HCT116 (cell line): Measurements from ENCODE around the gene SPINT4. TPM values are rescaled to one million over a fixed set of nuclear protein-coding genes. Genes with fewer than 3 reads are reported as not detected.

Experiments
- ATAC-seq: fragments of 200-7000 bp; cut with Tn5 transposase; 2 replicates; pipeline ENCODE4 v1.9.1; 2020; ENCODE audit warnings: mild to moderate bottlenecking, moderate library complexity
- BruUV-seq: library from RNA; stranded (reverse); fragments of 400-500 nt; replicated peaks from 2 replicates; lab custom pipeline; 2021; lab: Mats Ljungman, UMichigan
- CTCF ChIA-PET: fragments of 300-600 bp; sonication (Branson Sonifier 250); formaldehyde crosslinking; loops from one replicate; lab custom pipeline; 2021; ENCODE audit warnings: antibody characterized with exemption; lab: Charles Lee
- POLR2A ChIA-PET: fragments of 300-600, 350-600 bp; sonication (Branson Sonifier 250); formaldehyde crosslinking; loops from one replicate; lab custom pipeline; 2021; ENCODE audit warnings: antibody characterized with exemption; lab: Charles Lee
- RAD21 ChIA-PET, 2 experiments: fragments of 300-600 bp; sonication (Branson Sonifier 250); formaldehyde crosslinking; loops; one replicate each; lab custom pipeline; 2023; ENCODE audit warnings: low total read pairs in 2 of 2; ENCODE audit not compliant: uncharacterized antibody in 2 of 2, unreplicated experiment in 2 of 2, low non-redundant PET in 1 of 2; lab: Charles Lee
- DNase-seq: peaks from one replicate; pipeline ENCODE4 v3.0.0-alpha.2; 2010; ENCODE audit warnings: low read depth, low spot score
- H2AFZ ChIP-seq: fragments of 200-600 bp; shearing (Covaris generic), sonication (generic); 2 replicates; pipeline ENCODE4 v1.6.1; 2017; ENCODE audit warnings: low read depth, mixed run types, mixed read lengths, antibody characterized with exemption, low read length; ENCODE audit not compliant: poor library complexity, severe bottlenecking
- H3K27ac ChIP-seq: 2 replicates; pipeline ENCODE4 v1.5.1; 2012; ENCODE audit warnings: low read depth, low read length
- H3K27me3 ChIP-seq: fragments of 200-600 bp; sonication (generic); 2 replicates; pipeline ENCODE4 v1.6.1; 2016; ENCODE audit warnings: mixed run types, low read length, mixed read lengths; ENCODE audit not compliant: insufficient read depth
- H3K36me3 ChIP-seq, 2 experiments: fragments of 200-500 bp in 1 of 2; fragments of 200-600 bp in 1 of 2; sonication (Bioruptor generic) in 1 of 2; sonication (generic) in 1 of 2; 2 replicates each; pipeline versions ENCODE4 v1.5.1 to v1.6.1; 2014 to 2016; ENCODE audit warnings: low read length in 2 of 2, inconsistent platforms in 1 of 2, mixed read lengths in 1 of 2, mixed run types in 1 of 2; ENCODE audit not compliant: insufficient read depth in 2 of 2, control insufficient read depth in 1 of 2
- H3K4me1 ChIP-seq, 2 experiments: fragments of 200-600 bp in 1 of 2; sonication (generic) in 1 of 2; 2 replicates each; pipeline versions ENCODE4 v1.5.1 to v1.6.1; 2012 to 2017; ENCODE audit warnings: low read length in 2 of 2, inconsistent platforms in 1 of 2, mild to moderate bottlenecking in 1 of 2, mixed read lengths in 1 of 2, mixed run types in 1 of 2, moderate library complexity in 1 of 2; ENCODE audit not compliant: insufficient read depth in 2 of 2, control insufficient read depth in 1 of 2
- H3K4me2 ChIP-seq: fragments of 200-600 bp; sonication (generic); 2 replicates; pipeline ENCODE4 v1.6.1; 2017; ENCODE audit warnings: mixed run types, low read length, mixed read lengths
- H3K4me3 ChIP-seq, 2 experiments: fragments of 200-600 bp in 1 of 2; sonication (generic) in 1 of 2; replicated peaks in 1 of 2; 2 replicates each; pipeline ENCODE4 v1.5.1; 2011 to 2016; ENCODE audit warnings: low read length in 2 of 2, control low read depth in 1 of 2, low read depth in 1 of 2, mild to moderate bottlenecking in 1 of 2, mixed read lengths in 1 of 2, mixed run types in 1 of 2
- H3K79me2 ChIP-seq: fragments of 200-600 bp; sonication (generic); 2 replicates; pipeline ENCODE4 v1.6.1; 2017; ENCODE audit warnings: mild to moderate bottlenecking, mixed run types, low read length, moderate library complexity, mixed read lengths; ENCODE audit not compliant: insufficient read depth
- H3K9ac ChIP-seq: fragments of 200-600 bp; sonication (generic); 2 replicates; pipeline ENCODE4 v1.6.1; 2016; ENCODE audit warnings: low read length, mixed read lengths
- H3K9me2 ChIP-seq: fragments of 200-600 bp; sonication (generic), shearing (Covaris generic); 2 replicates; pipeline ENCODE4 v1.6.1; 2017; ENCODE audit warnings: mixed run types, mild to moderate bottlenecking, moderate library complexity; ENCODE audit not compliant: insufficient read depth
- H3K9me3 ChIP-seq, 2 experiments: fragments of 200-500 bp in 1 of 2; fragments of 200-600 bp in 1 of 2; sonication (Bioruptor generic) in 1 of 2; sonication (generic) in 1 of 2; 2 replicates each; pipeline ENCODE4 v1.6.1; 2014 to 2017; ENCODE audit warnings: low read length in 2 of 2, mixed read lengths in 2 of 2, inconsistent platforms in 1 of 2, low read depth in 1 of 2, mild to moderate bottlenecking in 1 of 2, mixed run types in 1 of 2, moderate library complexity in 1 of 2; ENCODE audit not compliant: control insufficient read depth in 1 of 2, insufficient read depth in 1 of 2
- H4K20me1 ChIP-seq: fragments of 200-600 bp; sonication (generic), shearing (Covaris generic); 2 replicates; pipeline ENCODE4 v1.6.1; 2017; ENCODE audit warnings: mixed run types, mild to moderate bottlenecking, moderate library complexity; ENCODE audit not compliant: insufficient read depth
- ATF3 ChIP-seq: IDR thresholded peaks from 2 replicates; pipeline ENCODE4 v1.6.1; 2012
- CBX3 ChIP-seq: IDR thresholded peaks from 2 replicates; pipeline ENCODE4 v1.6.1; 2012; ENCODE audit warnings: low read depth
- EGR1 ChIP-seq: IDR thresholded peaks from 2 replicates; pipeline ENCODE4 v1.6.1; 2012; ENCODE audit warnings: low read depth
- ELF1 ChIP-seq: IDR thresholded peaks from 2 replicates; pipeline ENCODE4 v1.6.1; 2012; ENCODE audit warnings: low read depth, borderline replicate concordance
- EZH2 ChIP-seq: fragments of 200-600 bp; sonication (generic); IDR thresholded peaks from 2 replicates; pipeline ENCODE4 v1.6.1; 2017; ENCODE audit warnings: antibody characterized with exemption, mixed run types
- EZH2phosphoT487 ChIP-seq: fragments of 200-600 bp; IDR thresholded peaks from 2 replicates; pipeline ENCODE4 v1.6.1; 2018; ENCODE audit warnings: antibody characterized with exemption, borderline replicate concordance
- FOSL1 ChIP-seq: IDR thresholded peaks from 2 replicates; pipeline ENCODE4 v1.6.1; 2012; ENCODE audit warnings: low read depth
- JUND ChIP-seq: IDR thresholded peaks from 2 replicates; pipeline ENCODE4 v1.6.1; 2012
- POLR2A ChIP-seq: IDR thresholded peaks from 2 replicates; pipeline ENCODE4 v1.7.0; 2011; ENCODE audit warnings: borderline replicate concordance; ENCODE audit not compliant: insufficient read depth, insufficient read length; ENCODE audit errors: extremely low read depth
- POLR2AphosphoS5 ChIP-seq: IDR thresholded peaks from 2 replicates; pipeline ENCODE4 v1.6.1; 2011; ENCODE audit warnings: mild to moderate bottlenecking, low read depth, low read length, moderate library complexity
- RAD21 ChIP-seq: IDR thresholded peaks from 2 replicates; pipeline ENCODE4 v1.6.1; 2012; ENCODE audit warnings: low read depth, mild to moderate bottlenecking
- YY1 ChIP-seq: IDR thresholded peaks from 2 replicates; pipeline ENCODE4 v1.6.1; 2011; ENCODE audit warnings: low read length, low read depth, moderate library complexity, mild to moderate bottlenecking; ENCODE audit not compliant: insufficient replicate concordance; ENCODE audit errors: extremely low read depth
- intact Hi-C: fragments of 100-400 bp; cut with micrococcal nuclease; formaldehyde crosslinking; loops from 2 replicates; pipeline ENCODE4 v1.10.0; 2022
- total RNA-seq: library from RNA; stranded (reverse); gene quantifications from one replicate; pipeline ENCODE4 v1.2.1, GENCODE V29; 2021; ENCODE audit not compliant: unreplicated experiment
- TF ChIP-seq, protein P1 (sequence below): IDR thresholded peaks from 2 replicates; pipeline ENCODE4 v1.6.1; 2012; ENCODE audit warnings: low read depth
- TF ChIP-seq, protein P2 (sequence below): IDR thresholded peaks from 2 replicates; pipeline ENCODE4 v1.6.1; 2011; ENCODE audit warnings: mild to moderate bottlenecking, low read length, moderate library complexity; ENCODE audit not compliant: insufficient replicate concordance; ENCODE audit errors: extremely low read depth

SPINT4 gene
- total RNA-seq, 1 experiment from 2014 or later = not detected

DNA sequence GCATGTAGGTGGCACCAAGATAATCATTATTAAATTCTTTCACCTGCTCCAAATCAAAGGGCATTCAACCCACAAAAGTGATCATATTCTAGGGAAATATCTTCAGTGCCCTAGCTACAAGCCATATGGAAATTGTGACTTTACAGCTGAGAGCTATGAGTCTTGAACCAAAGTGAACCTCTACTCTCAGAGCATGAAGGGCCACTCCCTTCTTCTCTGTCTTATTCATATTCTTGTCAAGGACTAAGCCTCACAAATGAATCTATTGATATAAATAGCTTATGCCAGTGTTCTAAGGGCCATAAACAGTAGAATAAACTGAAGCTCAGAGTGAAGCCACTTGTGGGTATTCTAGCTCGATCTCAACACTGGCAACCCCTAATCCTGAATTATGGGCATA is 29.6 kb downstream of the SPINT4 start (continued):
- TF ChIP-seq, protein P1, sequence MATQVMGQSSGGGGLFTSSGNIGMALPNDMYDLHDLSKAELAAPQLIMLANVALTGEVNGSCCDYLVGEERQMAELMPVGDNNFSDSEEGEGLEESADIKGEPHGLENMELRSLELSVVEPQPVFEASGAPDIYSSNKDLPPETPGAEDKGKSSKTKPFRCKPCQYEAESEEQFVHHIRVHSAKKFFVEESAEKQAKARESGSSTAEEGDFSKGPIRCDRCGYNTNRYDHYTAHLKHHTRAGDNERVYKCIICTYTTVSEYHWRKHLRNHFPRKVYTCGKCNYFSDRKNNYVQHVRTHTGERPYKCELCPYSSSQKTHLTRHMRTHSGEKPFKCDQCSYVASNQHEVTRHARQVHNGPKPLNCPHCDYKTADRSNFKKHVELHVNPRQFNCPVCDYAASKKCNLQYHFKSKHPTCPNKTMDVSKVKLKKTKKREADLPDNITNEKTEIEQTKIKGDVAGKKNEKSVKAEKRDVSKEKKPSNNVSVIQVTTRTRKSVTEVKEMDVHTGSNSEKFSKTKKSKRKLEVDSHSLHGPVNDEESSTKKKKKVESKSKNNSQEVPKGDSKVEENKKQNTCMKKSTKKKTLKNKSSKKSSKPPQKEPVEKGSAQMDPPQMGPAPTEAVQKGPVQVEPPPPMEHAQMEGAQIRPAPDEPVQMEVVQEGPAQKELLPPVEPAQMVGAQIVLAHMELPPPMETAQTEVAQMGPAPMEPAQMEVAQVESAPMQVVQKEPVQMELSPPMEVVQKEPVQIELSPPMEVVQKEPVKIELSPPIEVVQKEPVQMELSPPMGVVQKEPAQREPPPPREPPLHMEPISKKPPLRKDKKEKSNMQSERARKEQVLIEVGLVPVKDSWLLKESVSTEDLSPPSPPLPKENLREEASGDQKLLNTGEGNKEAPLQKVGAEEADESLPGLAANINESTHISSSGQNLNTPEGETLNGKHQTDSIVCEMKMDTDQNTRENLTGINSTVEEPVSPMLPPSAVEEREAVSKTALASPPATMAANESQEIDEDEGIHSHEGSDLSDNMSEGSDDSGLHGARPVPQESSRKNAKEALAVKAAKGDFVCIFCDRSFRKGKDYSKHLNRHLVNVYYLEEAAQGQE = no peak
- no peak for TF ChIP-seq POLR2A
- TF ChIP-seq CBX3 = no peak
- no peak for TF ChIP-seq EGR1
- TF ChIP-seq POLR2AphosphoS5 = no peak
- TF ChIP-seq, all 23 proteins: peak for 0

GRCh38 chr20:45752746-45753145 is 30.6 kb downstream of the SPINT4 start:
- Histone ChIP-seq H3K9me2 (no peaks in the 10 kb centered on the region), H3K9me3 (no peaks in the 10 kb centered on the region), H3K4me2 (no peak overlapping the region), H3K4me1 (no peaks in the 10 kb centered on the region), H3K27ac (no peak overlapping the region), H4K20me1 (no peaks in the 10 kb centered on the region), H2AFZ (no peak overlapping the region), H3K4me3 (no peak overlapping the region), H3K9ac (no peak overlapping the region), H3K27me3 (no peaks in the 10 kb centered on the region), H3K79me2 (no peaks in the 10 kb centered on the region), H3K36me3 (no peaks in the 10 kb centered on the region)
- BruUV-seq = no TSS peak
- ChIA-PET POLR2A (no interaction called here), RAD21 (no interaction called here), CTCF (no interaction called here)
- DNase-seq = no peak
- ATAC-seq = no peak
- intact Hi-C loops = loop anchor here (5.0 kb wide), 1 partner anchor 205 kb away; the partner anchor contains the start of gene EPPIN
- TF ChIP-seq EZH2phosphoT487 = no peak
- TF ChIP-seq YY1 = no peak
- TF ChIP-seq ELF1 = no peak
- no peak for TF ChIP-seq ATF3
- no peak for TF ChIP-seq JUND
- no peak for TF ChIP-seq RAD21
- TF ChIP-seq, protein P1 = no peak
- TF ChIP-seq EZH2 = no peak
- no peak for TF ChIP-seq FOSL1
- TF ChIP-seq, protein P2, sequence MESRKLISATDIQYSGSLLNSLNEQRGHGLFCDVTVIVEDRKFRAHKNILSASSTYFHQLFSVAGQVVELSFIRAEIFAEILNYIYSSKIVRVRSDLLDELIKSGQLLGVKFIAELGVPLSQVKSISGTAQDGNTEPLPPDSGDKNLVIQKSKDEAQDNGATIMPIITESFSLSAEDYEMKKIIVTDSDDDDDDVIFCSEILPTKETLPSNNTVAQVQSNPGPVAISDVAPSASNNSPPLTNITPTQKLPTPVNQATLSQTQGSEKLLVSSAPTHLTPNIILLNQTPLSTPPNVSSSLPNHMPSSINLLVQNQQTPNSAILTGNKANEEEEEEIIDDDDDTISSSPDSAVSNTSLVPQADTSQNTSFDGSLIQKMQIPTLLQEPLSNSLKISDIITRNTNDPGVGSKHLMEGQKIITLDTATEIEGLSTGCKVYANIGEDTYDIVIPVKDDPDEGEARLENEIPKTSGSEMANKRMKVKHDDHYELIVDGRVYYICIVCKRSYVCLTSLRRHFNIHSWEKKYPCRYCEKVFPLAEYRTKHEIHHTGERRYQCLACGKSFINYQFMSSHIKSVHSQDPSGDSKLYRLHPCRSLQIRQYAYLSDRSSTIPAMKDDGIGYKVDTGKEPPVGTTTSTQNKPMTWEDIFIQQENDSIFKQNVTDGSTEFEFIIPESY = no peak
